ENCODE results near the gene SH3PXD2A.

DNA sequence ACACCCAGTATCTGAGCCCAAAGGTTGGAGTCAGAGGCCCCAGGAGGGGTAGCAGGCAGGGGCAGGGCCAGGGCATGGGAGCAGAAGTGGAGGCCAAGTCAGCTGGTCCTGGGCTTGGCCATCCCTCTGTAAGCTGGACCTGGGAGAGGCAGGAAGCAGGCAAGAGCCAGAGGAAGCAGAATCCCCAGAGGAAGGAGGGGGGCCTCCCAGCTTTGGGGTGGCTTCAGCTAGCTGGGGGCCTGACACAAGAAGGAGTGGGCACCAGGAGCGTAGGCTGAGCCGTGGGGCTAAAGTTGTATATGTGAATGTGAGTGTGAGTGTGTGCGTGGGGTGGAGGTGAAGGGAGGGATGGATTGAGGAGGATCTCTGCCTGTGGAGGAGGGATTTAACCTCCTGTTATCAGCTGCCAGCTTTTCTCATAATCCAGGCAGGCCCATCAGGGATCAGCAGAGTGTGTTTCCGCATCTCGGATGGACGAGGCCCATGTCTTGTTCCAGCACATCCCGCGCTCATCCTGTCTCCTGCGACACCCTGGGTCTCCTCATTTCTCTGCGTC, 307.9 kb downstream of the SH3PXD2A start:
- TF ChIP-seq EZH2 (IDR thresholded peaks at IDR 0.05; ENCODE audit: borderline replicate concordance, low read depth, low read length, poor library complexity, severe bottlenecking) (no peak), CTCF (conservative IDR thresholded peaks at IDR 0.05; ENCODE audit: low read depth, low read length) (no peak)
